Measurements from ENCODE around the gene TTLL12. TPM values are rescaled to one million over a fixed set of nuclear protein-coding genes. Genes with fewer than 3 reads are reported as not detected.

The TTLL12 gene
- total and polyA plus RNA-seq, 2 experiments from 2014 or later: 46.7 to 147 TPM

GRCh38 chr22:43179911-43180195, 7.1 kb downstream of the TTLL12 start (continued):
- TF ChIP-seq ETS1 (IDR thresholded peaks at IDR 0.05) (no peak), NANOG (IDR thresholded peaks at IDR 0.05; ENCODE audit: borderline replicate concordance) (no peak), EZH2 (IDR thresholded peaks at IDR 0.05; ENCODE audit: low read depth, unreplicated experiment) (no peak)

GRCh38 chr22:43179146-43179910, 7.6 kb downstream of the TTLL12 start:
- no peaks in the 10 kb centered on the region; the same call in 1 of the 2 replicates for H3K36me3 ChIP-seq (ENCODE audit: insufficient read depth)
- Mint-ChIP-seq H3K9me3 (no peaks in the 10 kb centered on the region; the same call in 2 of the 3 replicates), H3K4me1 (peaks cover 5% of the 10 kb centered on the region), H3K36me3 (ENCODE audit: low read depth) (peaks cover 64% of the 10 kb centered on the region), H3K4me3 (no peak overlapping the region), H3K27me3 (ENCODE audit: insufficient read depth, low read depth, poor library complexity) (peaks cover 8% of the 10 kb centered on the region), H3K27ac (no peak overlapping the region)
- DNase-seq (ENCODE audit: low spot score) (no peak), ATAC-seq (no peak)
- no peaks in the 10 kb centered on the region for H3F3A ChIP-seq (replicated peaks; ENCODE audit: low read depth)
- H2AFZ ChIP-seq: no peak overlapping the region
- H3K27me3 ChIP-seq (ENCODE audit: insufficient read depth): no peaks in the 10 kb centered on the region
- H3K79me2 ChIP-seq (replicated peaks; ENCODE audit: insufficient read depth): peaks cover 12% of the 10 kb centered on the region
- H3K9me2 ChIP-seq (ENCODE audit: insufficient read depth): no peaks in the 10 kb centered on the region
- H3K4me2 ChIP-seq: no peak overlapping the region
- H3K27ac ChIP-seq (ENCODE audit: low read depth): no peak overlapping the region
- no peak for TF ChIP-seq NANOG (IDR thresholded peaks at IDR 0.05; ENCODE audit: borderline replicate concordance)
- no peak for TF ChIP-seq EZH2phosphoT487 (IDR thresholded peaks at IDR 0.05; ENCODE audit: unreplicated experiment)
- TF ChIP-seq JUNB (IDR thresholded peaks at IDR 0.05; ENCODE audit: unreplicated experiment): no peak
- TF ChIP-seq CREB1 (CRISPR knock-in tag; IDR thresholded peaks at IDR 0.05; ENCODE audit: low read depth): no peak
- no peak for TF ChIP-seq STAT1 (IDR thresholded peaks at IDR 0.05; ENCODE audit: unreplicated experiment)
- TF ChIP-seq POLR2AphosphoS5 (IDR thresholded peaks at IDR 0.05; ENCODE audit: low read depth): no peak
- no peak for TF ChIP-seq ZNF114 (CRISPR knock-in tag; IDR thresholded peaks at IDR 0.05)
- TF ChIP-seq REST (IDR thresholded peaks at IDR 0.05; ENCODE audit: unreplicated experiment): no peak
- TF ChIP-seq ZNF462 (CRISPR knock-in tag; IDR thresholded peaks at IDR 0.05): no peak
- TF ChIP-seq EZH2 (IDR thresholded peaks at IDR 0.05; ENCODE audit: low read depth, unreplicated experiment): no peak
- no peak overlapping the region for H3K4me3 ChIP-seq
- H3K4me1 ChIP-seq (ENCODE audit: insufficient read depth): no peaks in the 10 kb centered on the region
- H4K20me1 ChIP-seq (replicated peaks; ENCODE audit: insufficient read depth): peaks cover 6% of the 10 kb centered on the region

Measured in GM23338 (cell line).